ENCODE results near the gene DOCK11. TPM values are rescaled to one million over a fixed set of nuclear protein-coding genes. Genes with fewer than 3 reads are reported as not detected.
"Not testable (repeated sequence)": the region's sequence is repeated elsewhere in the genome, so short reads cannot be mapped to it uniquely, and the experiment has no call there.

DOCK11 gene
- total RNA-seq, 3 donors from 2014 or later: 21.0 to 23.1 (median 22.0) TPM

DNA sequence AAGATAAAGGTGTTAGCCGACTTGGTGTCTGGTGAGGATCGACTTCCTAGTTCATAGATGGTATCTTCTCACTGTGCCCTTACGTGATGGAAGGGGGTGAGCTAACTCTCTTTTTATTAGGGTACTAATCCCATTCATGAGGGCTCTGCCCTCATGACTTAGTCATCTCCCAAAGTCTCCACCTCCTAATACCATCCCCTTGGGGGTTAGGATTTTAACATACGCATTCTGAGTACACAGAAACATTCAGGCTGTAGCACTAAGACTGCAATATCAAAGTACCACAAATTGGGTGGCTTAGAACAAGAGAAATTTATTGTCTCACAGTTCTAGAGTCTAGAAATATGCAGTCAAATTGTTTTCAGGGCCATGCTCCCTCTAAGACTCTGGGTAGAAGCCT, 173.8 kb downstream of the DOCK11 start:
- DNase-seq (no peak), ATAC-seq (no peak)
- Mint-ChIP-seq H3K27me3 (ENCODE audit: low read depth) (no peaks in the 10 kb centered on the region), H3K4me3 (no peak overlapping the region), H3K4me1 (ENCODE audit: low read depth) (peaks cover 2% of the 10 kb centered on the region), H3K9me3 (no peaks in the 10 kb centered on the region), H3K36me3 (ENCODE audit: insufficient read depth) (peaks cover 25% of the 10 kb centered on the region)

DNA sequence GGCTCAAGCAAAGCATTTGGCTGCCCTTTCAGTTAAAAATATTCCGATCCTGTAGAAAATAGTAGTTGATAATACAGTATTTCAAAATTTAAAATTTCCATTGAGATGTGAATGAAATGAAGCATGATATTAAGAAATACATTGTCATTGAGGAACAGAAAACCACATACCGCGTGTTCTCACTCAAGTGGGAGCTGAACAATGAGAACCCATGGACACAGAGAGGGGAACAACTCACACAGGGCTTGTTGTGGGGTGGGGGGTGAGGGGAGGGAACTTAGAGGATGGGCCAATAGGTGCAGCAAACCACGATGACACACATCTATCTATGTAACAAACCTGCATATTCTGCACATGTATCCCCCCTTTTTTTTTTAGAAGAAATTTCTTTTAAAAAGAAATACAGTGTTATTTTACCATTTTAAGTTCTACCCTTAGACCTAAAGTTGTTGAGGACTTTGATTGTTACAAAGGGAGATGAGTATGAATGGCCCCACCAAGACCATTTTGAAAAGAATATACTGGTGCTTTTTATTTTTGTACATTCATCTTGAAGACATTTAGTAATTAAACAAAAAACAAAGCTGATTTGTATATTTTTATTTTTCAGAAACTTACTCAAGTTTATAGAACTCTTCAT, 179.8 kb downstream of the DOCK11 start:
- no peaks in the 10 kb centered on the region for H3K9me3 Mint-ChIP-seq
- ATAC-seq (no peak), DNase-seq (no peak)
- no peaks in the 10 kb centered on the region for H3K4me1 Mint-ChIP-seq (ENCODE audit: low read depth)
- no peaks in the 10 kb centered on the region for H3K27me3 Mint-ChIP-seq (ENCODE audit: low read depth)
- H3K36me3 Mint-ChIP-seq (ENCODE audit: insufficient read depth): peaks cover 12% of the 10 kb centered on the region
- H3K4me3 Mint-ChIP-seq: no peak overlapping the region

DNA sequence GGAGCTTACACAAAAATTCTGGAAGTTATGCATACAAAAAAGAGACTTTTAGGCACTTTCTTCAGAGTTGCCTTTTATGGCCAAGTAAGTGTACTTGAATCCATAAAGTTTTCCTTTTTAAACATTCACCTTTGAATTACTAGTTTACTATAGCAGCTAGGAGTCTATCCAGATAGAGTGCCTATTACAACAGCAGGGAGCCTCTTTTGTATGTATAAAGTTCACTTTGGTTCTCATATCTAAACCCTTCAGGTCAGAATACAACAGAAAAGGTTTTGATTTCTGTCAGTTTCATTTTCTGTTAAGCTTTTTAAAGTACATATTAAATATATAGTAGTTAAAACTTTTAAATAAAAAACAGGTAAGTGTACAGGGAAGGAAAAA, 180.3 kb downstream of the DOCK11 start:
- DNase-seq: no peak
- ATAC-seq: no peak
- Mint-ChIP-seq H3K9me3 (no peaks in the 10 kb centered on the region), H3K36me3 (ENCODE audit: insufficient read depth) (peaks cover 12% of the 10 kb centered on the region), H3K27me3 (ENCODE audit: low read depth) (no peaks in the 10 kb centered on the region), H3K4me3 (no peak overlapping the region), H3K4me1 (ENCODE audit: low read depth) (no peaks in the 10 kb centered on the region)

DNA sequence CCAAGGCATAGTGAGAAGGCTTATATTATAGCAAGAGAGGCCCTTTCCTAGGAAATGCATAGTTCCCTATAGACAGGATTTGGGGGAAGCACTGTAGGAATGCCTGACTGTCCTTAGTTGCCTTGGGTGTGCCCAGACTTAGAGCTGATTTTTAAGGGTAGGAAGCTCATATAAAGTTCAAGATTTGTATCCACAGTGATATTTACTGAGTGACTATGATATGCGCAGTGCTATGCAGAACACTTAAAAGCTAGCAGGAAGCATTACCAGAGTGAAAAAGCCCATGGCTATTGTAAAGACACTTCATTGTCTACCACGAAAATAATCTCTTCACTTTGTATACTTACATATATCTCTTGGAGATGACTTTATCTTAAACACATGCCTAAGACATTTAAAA, 181.7 kb downstream of the DOCK11 start:
- DNase-seq: no peak
- Mint-ChIP-seq H3K36me3 (ENCODE audit: insufficient read depth) (peaks cover 12% of the 10 kb centered on the region), H3K27me3 (ENCODE audit: low read depth) (no peaks in the 10 kb centered on the region), H3K4me3 (no peak overlapping the region), H3K4me1 (ENCODE audit: low read depth) (no peaks in the 10 kb centered on the region), H3K9me3 (no peaks in the 10 kb centered on the region)
- no peak for ATAC-seq

DNA sequence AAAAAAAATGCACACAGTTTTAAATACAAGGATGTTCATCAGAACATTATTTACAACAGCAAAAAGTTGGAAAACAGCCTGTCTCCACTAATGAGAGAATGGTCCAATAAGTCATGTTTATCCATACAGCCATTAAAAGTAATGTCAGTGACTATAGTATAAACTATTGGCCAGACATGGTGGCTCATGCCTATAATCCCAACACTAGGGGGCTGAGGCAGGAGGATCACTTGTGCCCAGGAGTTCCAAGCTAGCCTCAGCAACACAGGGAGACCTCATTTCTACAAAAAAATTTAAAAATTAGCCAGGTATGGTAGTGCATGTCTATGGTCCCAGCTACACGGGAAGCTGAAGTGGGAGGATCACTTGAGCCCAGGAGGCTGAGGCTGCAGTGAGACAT, 183.7 kb downstream of the DOCK11 start:
- ATAC-seq (no peak), DNase-seq (no peak)
- Mint-ChIP-seq H3K9me3 (no peaks in the 10 kb centered on the region), H3K27me3 (ENCODE audit: low read depth) (no peaks in the 10 kb centered on the region), H3K4me3 (no peak overlapping the region), H3K4me1 (ENCODE audit: low read depth) (no peaks in the 10 kb centered on the region), H3K36me3 (ENCODE audit: insufficient read depth) (peaks cover 9% of the 10 kb centered on the region)

DNA sequence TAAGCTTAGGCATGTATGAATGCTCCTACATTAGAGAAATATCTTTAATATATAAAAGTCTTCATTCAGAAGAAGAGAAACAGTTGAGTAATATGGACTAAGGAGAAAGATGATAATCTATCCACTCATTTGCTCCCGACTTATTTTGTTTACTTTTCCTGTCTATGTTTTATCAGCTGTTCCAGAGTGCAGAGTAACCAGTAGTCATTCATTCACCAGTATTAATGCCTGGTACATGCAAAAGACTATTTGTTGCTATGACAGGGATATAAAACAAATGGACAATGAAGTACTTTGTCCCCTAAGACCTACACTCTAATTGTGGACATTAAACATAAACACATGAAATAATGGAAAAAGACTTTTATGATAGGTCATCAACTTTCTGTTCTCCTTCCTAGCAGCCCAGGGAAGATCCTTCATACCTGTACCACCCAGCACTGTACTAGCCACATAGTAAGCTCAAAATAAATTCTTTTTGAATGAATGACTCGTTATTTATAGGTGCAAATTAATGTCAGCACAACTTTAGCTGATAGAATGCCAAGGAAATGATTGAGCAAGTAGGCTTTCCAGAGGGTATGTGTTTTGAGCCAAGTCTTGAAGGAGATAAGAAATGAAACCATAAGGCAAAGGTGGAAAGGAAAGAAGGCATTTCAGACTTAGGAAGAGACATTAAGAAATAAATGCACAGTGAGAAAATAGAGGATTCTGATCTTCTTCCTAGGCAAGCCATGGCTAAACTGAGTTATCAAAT, 186.8 kb downstream of the DOCK11 start:
- H3K9me3 Mint-ChIP-seq: no peaks in the 10 kb centered on the region
- H3K4me1 Mint-ChIP-seq (ENCODE audit: low read depth): no peaks in the 10 kb centered on the region
- H3K27me3 Mint-ChIP-seq (ENCODE audit: low read depth): no peaks in the 10 kb centered on the region
- DNase-seq (no peak), ATAC-seq (no peak)
- no peak overlapping the region for H3K4me3 Mint-ChIP-seq
- H3K36me3 Mint-ChIP-seq (ENCODE audit: insufficient read depth): peaks cover 14% of the 10 kb centered on the region

DNA sequence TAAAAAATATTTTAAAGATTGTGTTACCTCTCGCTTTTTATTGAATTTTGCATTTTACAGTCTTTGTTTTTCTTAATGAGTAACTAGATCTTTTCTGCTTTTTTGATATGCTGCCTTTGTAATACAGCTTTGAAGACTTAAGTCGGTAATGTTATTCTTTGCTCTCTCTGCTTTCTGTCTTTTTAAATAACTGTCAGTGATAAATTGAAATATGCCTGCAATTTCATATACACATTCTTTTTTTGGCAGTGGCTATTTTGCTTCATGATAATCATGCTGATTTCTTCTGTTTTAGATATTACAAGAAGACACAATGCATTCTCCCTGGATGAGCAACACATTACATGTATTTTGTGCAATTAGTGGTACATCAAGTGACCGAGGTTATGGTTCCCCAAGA, 189.8 kb downstream of the DOCK11 start:
- DNase-seq (no peak), ATAC-seq (no peak)
- no peaks in the 10 kb centered on the region for H3K4me1 Mint-ChIP-seq (ENCODE audit: low read depth)
- H3K27me3 Mint-ChIP-seq (ENCODE audit: low read depth): no peaks in the 10 kb centered on the region
- no peak overlapping the region for H3K4me3 Mint-ChIP-seq
- H3K9me3 Mint-ChIP-seq: no peaks in the 10 kb centered on the region
- peaks cover 16% of the 10 kb centered on the region for H3K36me3 Mint-ChIP-seq (ENCODE audit: insufficient read depth)

DNA sequence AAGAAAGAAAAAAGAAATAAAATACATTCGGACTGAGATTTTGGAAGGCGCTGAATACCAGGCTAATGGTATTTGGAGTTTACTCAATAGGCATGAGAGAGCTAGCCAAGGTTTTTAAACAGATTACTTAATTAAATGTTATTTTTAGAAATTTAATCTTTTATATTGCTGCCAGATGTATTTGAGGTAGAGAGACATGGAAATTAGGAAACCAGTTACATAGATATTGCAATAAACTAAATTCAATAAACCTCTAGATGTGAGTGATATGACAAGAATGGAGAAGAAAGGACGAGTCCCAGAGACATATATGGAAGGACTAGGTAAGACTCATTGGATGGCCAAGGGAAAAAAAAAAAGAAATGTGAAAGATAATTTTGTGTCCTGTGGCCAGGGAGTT, 193.3 kb downstream of the DOCK11 start:
- Mint-ChIP-seq H3K9me3 (no peaks in the 10 kb centered on the region), H3K36me3 (ENCODE audit: insufficient read depth) (peaks cover 11% of the 10 kb centered on the region), H3K27me3 (ENCODE audit: low read depth) (no peaks in the 10 kb centered on the region), H3K4me3 (no peak overlapping the region), H3K4me1 (ENCODE audit: low read depth) (peaks cover 2% of the 10 kb centered on the region)
- ATAC-seq (no peak), DNase-seq (no peak)

DNA sequence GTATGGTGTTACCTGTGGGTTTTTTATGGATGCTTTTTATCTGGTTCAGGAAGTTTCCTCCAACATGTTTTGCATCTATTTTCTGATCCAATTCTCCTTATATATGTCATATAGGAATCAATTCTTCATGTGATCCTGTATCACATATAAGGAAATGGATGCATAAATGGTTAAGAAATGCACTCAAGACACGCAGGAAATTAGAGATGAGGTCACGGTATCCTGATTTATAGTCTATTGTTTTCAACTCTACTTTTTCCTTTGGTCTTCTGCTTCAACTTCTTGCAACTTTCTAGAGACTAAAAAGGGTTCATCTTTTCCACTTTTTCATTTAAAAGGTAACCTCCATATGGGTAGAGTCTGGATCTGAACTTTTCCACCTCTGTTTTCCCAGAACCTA, 198.2 kb downstream of the DOCK11 start:
- no peaks in the 10 kb centered on the region for H3K27me3 Mint-ChIP-seq (ENCODE audit: low read depth)
- H3K36me3 Mint-ChIP-seq (ENCODE audit: insufficient read depth): peaks cover 2% of the 10 kb centered on the region
- H3K4me3 Mint-ChIP-seq: no peak overlapping the region
- DNase-seq (no peak), ATAC-seq (no peak)
- H3K4me1 Mint-ChIP-seq (ENCODE audit: low read depth): peaks cover 2% of the 10 kb centered on the region
- no peaks in the 10 kb centered on the region for H3K9me3 Mint-ChIP-seq

DNA sequence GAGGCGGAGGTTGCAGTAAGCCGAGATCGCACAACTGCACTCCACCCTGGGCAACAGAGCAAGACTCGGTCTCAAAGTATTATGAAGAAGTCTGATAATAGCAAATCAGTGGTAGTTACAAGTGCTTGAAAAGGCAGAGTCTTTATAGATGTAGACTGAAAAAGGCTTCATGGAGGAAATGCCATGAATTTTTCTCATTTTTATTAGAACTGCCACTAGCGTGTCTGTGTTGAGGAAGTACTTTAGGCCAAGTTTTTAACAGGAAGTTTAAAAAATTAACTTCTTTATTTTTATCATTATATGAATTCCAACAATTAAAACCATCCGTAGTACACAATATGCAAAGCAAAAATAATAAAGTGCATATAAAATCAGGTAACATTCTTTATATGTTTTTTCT, 199.0 kb downstream of the DOCK11 start:
- DNase-seq (no peak), ATAC-seq (no peak)
- Mint-ChIP-seq H3K9me3 (no peaks in the 10 kb centered on the region), H3K27me3 (ENCODE audit: low read depth) (no peaks in the 10 kb centered on the region), H3K36me3 (ENCODE audit: insufficient read depth) (no peaks in the 10 kb centered on the region), H3K4me1 (ENCODE audit: low read depth) (peaks cover 2% of the 10 kb centered on the region), H3K4me3 (no peak overlapping the region)

DNA sequence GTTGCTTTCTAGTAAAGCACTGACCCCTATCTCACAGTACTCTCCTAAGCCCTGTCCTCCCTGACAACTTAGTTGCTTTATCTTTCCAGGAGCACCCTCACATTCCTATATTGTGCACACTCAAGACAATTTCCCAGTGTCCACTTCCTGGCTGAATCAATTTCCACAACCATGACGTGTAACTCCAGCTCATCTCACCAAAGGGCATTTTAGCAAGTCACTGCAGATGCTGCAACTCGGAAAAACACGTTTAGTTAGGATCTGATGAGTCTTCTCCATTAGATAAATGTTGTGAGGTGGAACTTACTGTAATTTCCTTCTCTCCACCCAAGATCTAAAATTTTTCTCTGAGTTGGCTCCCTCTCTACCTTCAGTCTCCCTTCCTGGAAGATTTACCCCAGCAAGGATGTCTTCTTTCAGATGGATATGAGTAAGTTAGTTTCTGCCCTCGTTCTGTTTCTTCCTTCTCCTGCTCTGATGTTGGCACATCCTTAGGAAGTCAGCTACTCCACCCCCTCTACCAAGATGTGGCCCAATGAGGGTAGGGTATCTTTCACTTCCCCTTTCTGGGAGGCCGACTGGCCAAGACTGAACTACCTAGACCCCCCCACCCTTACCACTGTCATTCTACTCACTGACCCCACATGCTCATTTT, 203.0 kb downstream of the DOCK11 start:
- no peak for ATAC-seq
- no peaks in the 10 kb centered on the region for H3K27me3 Mint-ChIP-seq (ENCODE audit: low read depth)
- H3K4me1 Mint-ChIP-seq (ENCODE audit: low read depth): peaks cover 7% of the 10 kb centered on the region
- H3K4me3 Mint-ChIP-seq: no peak overlapping the region
- H3K36me3 Mint-ChIP-seq (ENCODE audit: insufficient read depth): no peaks in the 10 kb centered on the region
- no peaks in the 10 kb centered on the region for H3K9me3 Mint-ChIP-seq
- DNase-seq: no peak

DNA sequence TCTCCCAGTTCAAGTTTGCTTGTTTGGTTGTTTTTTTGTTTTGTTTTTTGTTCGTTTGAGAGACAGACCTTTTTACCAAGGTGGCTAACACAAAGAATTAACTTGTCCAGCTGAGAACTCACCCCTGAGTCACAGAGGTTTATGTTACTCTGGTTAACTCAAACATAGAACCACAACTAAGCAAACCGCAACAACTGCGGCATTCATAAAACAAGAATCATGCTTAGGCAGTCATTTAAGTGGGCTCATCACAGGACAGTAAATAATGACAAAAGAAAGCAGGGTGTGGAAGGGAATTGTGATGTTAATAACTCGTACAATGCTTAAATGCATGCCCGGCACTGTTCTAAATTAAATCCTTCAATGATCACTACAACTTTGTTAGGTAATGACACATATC, 207.1 kb downstream of the DOCK11 start:
- no peak for ATAC-seq
- H3K4me1 Mint-ChIP-seq (ENCODE audit: low read depth): peaks cover 9% of the 10 kb centered on the region
- H3K36me3 Mint-ChIP-seq (ENCODE audit: insufficient read depth): no peaks in the 10 kb centered on the region
- no peaks in the 10 kb centered on the region for H3K27me3 Mint-ChIP-seq (ENCODE audit: low read depth)
- H3K9me3 Mint-ChIP-seq: no peaks in the 10 kb centered on the region
- H3K4me3 Mint-ChIP-seq: no peak overlapping the region
- DNase-seq: no peak

DNA sequence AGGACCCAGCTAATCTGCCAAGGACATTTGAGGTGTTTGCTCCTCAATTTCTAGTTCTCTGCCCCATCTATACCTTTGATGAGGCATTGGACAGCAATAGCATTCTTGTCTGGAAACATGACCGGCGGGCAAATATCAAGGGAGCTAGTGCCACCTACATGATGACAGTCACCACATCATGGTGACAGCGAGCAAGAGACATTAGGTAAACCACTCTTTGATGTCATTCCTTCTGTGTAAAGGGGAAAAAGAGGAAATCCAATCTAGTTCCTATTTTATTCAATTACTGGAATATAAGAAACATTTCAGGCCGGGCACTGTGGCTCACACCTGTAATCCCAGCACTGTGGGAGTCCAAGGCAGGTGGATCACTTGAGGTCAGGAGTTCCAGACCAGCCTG, 211.1 kb downstream of the DOCK11 start:
- Mint-ChIP-seq H3K36me3 (ENCODE audit: insufficient read depth) (no peaks in the 10 kb centered on the region), H3K27me3 (ENCODE audit: low read depth) (no peaks in the 10 kb centered on the region), H3K9me3 (no peaks in the 10 kb centered on the region), H3K4me1 (ENCODE audit: low read depth) (peaks cover 9% of the 10 kb centered on the region), H3K4me3 (no peak overlapping the region)
- DNase-seq (no peak), ATAC-seq (no peak)

DNA sequence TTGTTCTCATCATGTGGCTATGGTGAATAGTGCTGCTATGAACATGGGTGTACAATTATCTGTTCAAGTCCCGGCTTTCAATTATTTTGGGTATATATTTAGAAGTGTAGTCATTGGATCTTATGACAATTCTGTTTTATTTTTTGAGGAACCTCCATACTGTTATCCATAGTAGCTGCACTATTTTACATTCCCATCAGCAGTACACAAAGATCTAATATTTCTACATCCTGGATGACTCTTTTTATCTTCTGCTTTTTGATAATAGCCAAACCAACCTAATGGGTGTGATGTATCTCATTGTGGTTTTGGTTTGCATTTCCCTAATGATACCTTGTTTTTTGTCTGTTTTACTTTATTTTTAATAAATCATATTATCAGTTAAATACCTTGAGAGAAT, 218.9 kb downstream of the DOCK11 start:
- Mint-ChIP-seq H3K4me3 (no peak overlapping the region), H3K9me3 (no peaks in the 10 kb centered on the region), H3K36me3 (ENCODE audit: insufficient read depth) (no peaks in the 10 kb centered on the region), H3K27me3 (ENCODE audit: low read depth) (peaks cover 4% of the 10 kb centered on the region), H3K4me1 (ENCODE audit: low read depth) (no peaks in the 10 kb centered on the region)
- DNase-seq (no peak), ATAC-seq (no peak)

DNA sequence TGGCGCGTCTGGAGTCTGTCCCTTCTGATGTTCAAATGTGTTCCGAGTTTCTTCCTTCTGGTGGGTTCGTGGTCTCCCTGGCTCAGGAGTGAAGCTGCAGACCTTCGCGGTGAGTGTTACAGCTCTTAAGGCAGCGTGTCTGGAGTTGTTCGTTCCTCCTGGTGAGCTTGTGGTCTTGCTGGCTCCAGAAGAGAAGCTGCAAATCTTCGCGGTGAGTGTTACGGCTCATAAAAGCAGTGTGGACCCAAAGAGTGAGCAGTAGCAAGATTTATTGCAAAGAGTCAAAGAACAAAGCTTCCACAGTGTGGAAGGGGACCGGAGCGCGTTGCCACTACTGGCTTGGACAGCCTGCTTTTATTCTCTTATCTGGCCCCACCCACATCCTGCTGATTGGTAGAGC, 220.3 kb downstream of the DOCK11 start:
- H3K9me3 Mint-ChIP-seq; ATAC-seq; H3K4me3 Mint-ChIP-seq; H3K36me3 Mint-ChIP-seq (ENCODE audit: insufficient read depth); H3K27me3 Mint-ChIP-seq (ENCODE audit: low read depth); H3K4me1 Mint-ChIP-seq (ENCODE audit: low read depth); DNase-seq: not testable (repeated sequence)

All from activated T-cell treated with anti-CD3 and anti-CD28 coated beads, Interleukin-2, amount 50 U/mL, for 4 hours (primary cell).